Parathyroid adenoma (tissue), 2 donors: ENCODE data around the gene RNF112.

Experiments used
- H2AFZ ChIP-seq: fragments of 300-600 bp; sonication (generic); one replicate; pipeline ENCODE4 v1.7.0; 2017; ENCODE audit warnings: antibody characterized with exemption, mild to moderate bottlenecking
- H3K27ac ChIP-seq: fragments of 300-600 bp; sonication (generic); one replicate; pipeline ENCODE4 v1.7.0; 2017
- H3K27me3 ChIP-seq: fragments of 300-600 bp; sonication (generic); one replicate; pipeline ENCODE4 v1.7.0; 2017; ENCODE audit warnings: low read length; ENCODE audit not compliant: control insufficient read depth, insufficient read depth
- H3K36me3 ChIP-seq: fragments of 300-600 bp; sonication (generic); one replicate; pipeline ENCODE4 v1.7.0; 2017; ENCODE audit warnings: low read length; ENCODE audit not compliant: control insufficient read depth, insufficient read depth
- H3K4me1 ChIP-seq: fragments of 300-600 bp; sonication (generic); one replicate; pipeline ENCODE4 v1.7.0; 2017; ENCODE audit warnings: control low read depth
- H3K4me2 ChIP-seq: fragments of 300-600 bp; sonication (generic); one replicate; pipeline ENCODE4 v1.7.0; 2017; ENCODE audit warnings: low read length
- H3K4me3 ChIP-seq: fragments of 300-600 bp; sonication (generic); one replicate; pipeline ENCODE4 v1.7.0; 2017; ENCODE audit warnings: low read depth, low read length
- H3K79me2 ChIP-seq: fragments of 300-600 bp; sonication (generic); one replicate; pipeline ENCODE4 v1.7.0; 2017; ENCODE audit warnings: control low read depth
- H3K9ac ChIP-seq: fragments of 300-600 bp; sonication (generic); one replicate; pipeline ENCODE4 v1.7.0; 2017; ENCODE audit warnings: mild to moderate bottlenecking
- H3K9me3 ChIP-seq: fragments of 300-600 bp; sonication (generic); one replicate; pipeline ENCODE4 v1.7.0; 2017; ENCODE audit warnings: low read length; ENCODE audit not compliant: control insufficient read depth
- CTCF ChIP-seq: fragments of 300-600 bp; sonication (generic); IDR thresholded peaks from one replicate; pipeline ENCODE4 v1.7.0; 2017; ENCODE audit warnings: antibody characterized with exemption, mild to moderate bottlenecking
- donor health status: primary hyperparathyroidism.

RNF112 gene

DNA sequence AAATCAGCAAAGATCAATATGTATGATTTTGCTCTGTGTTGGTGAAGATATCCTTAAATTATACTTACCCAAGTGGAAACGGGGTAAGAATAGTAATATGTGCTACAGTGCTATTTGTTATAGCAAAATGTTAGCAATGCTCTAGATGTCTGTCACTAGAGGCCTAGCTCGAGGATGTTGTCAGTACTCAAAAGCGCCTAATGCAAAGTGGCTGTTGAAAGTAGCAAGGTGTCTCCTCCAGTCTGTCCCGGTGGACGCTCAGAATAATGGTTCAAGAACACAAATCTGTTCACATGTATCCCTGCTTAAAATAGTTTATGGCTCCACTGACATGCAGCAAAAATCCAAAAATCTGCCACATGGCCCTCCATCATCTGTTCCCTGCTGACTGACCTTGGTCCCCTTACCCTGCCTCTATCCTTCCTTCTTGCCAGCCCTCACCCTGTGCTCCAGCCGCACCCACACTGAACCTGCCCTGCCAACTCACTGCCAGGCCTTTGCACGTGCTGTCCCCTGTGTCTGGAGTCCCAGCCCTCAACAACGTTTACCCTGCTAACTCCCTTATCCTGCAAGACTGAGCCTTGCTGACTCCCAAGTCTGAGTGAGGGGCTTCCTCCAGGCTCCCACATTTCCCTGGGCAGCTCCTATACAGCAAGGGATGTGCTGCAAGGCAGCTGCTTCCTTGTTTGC is 9.6 kb upstream of the RNF112 start:
- no peaks in the 10 kb centered on the region for H3K27me3 ChIP-seq
- H3K4me3 ChIP-seq = no peak overlapping the region
- no peak overlapping the region for H3K27ac ChIP-seq
- H3K36me3 ChIP-seq = no peaks in the 10 kb centered on the region
- no peak for TF ChIP-seq CTCF
- no peak overlapping the region for H3K4me2 ChIP-seq
- no peak overlapping the region for H3K9ac ChIP-seq
- no peaks in the 10 kb centered on the region for H3K9me3 ChIP-seq
- H3K79me2 ChIP-seq = no peaks in the 10 kb centered on the region
- no peak overlapping the region for H2AFZ ChIP-seq
- H3K4me1 ChIP-seq = peaks cover 9% of the 10 kb centered on the region

GRCh38 chr17:19402171-19402570 is 8.9 kb upstream of the RNF112 start:
- no peaks in the 10 kb centered on the region for H3K9me3 ChIP-seq
- no peaks in the 10 kb centered on the region for H3K79me2 ChIP-seq
- no peak for TF ChIP-seq CTCF
- H2AFZ ChIP-seq = peak overlapping the region; percentile 15
- peaks cover 9% of the 10 kb centered on the region for H3K4me1 ChIP-seq
- H3K9ac ChIP-seq = no peak overlapping the region
- no peak overlapping the region for H3K4me2 ChIP-seq
- H3K36me3 ChIP-seq = no peaks in the 10 kb centered on the region
- no peaks in the 10 kb centered on the region for H3K27me3 ChIP-seq
- H3K27ac ChIP-seq = no peak overlapping the region
- H3K4me3 ChIP-seq = no peak overlapping the region

GRCh38 chr17:19403021-19403420 is 8.0 kb upstream of the RNF112 start:
- H3K4me3 ChIP-seq = no peak overlapping the region
- peaks cover 9% of the 10 kb centered on the region for H3K4me1 ChIP-seq
- no peak overlapping the region for H3K4me2 ChIP-seq
- H3K27ac ChIP-seq = no peak overlapping the region
- no peak for TF ChIP-seq CTCF
- no peaks in the 10 kb centered on the region for H3K27me3 ChIP-seq
- H3K79me2 ChIP-seq = no peaks in the 10 kb centered on the region
- no peak overlapping the region for H2AFZ ChIP-seq
- H3K9ac ChIP-seq = no peak overlapping the region
- no peaks in the 10 kb centered on the region for H3K36me3 ChIP-seq
- no peaks in the 10 kb centered on the region for H3K9me3 ChIP-seq

GRCh38 chr17:19404264-19404663 is 6.8 kb upstream of the RNF112 start:
- Histone ChIP-seq H2AFZ (no peak overlapping the region), H3K9ac (no peak overlapping the region), H3K4me2 (no peak overlapping the region), H3K27me3 (no peaks in the 10 kb centered on the region), H3K9me3 (no peaks in the 10 kb centered on the region), H3K36me3 (no peaks in the 10 kb centered on the region), H3K4me3 (no peak overlapping the region), H3K27ac (no peak overlapping the region), H3K79me2 (no peaks in the 10 kb centered on the region), H3K4me1 (peaks cover 6% of the 10 kb centered on the region)
- TF ChIP-seq CTCF = no peak

DNA sequence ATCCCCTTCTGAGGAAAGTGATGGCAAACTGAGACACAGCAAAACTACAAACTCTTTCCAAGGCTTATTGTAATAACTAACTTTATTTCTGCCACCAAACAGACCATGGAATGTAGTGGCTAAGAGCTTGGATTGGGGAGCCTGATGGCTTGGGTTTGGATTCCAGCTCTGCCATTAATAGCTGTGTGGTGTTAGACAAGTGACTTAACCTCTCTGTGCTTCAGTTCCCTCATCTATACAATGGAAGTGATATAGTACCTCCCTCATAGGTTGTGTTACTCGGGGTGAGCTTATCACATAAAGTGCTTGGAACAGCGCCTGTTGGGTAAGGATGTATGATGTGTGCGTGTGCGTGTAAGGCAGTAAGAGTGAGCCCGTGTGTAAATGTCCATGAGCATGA is 5.9 kb upstream of the RNF112 start:
- TF ChIP-seq CTCF = no peak

More for the DNA sequence above, 5.9 kb upstream of the RNF112 start:
- no peaks in the 10 kb centered on the region for H3K79me2 ChIP-seq
- no peaks in the 10 kb centered on the region for H3K36me3 ChIP-seq
- no peak overlapping the region for H3K9ac ChIP-seq
- no peak overlapping the region for H3K4me3 ChIP-seq
- H2AFZ ChIP-seq = no peak overlapping the region
- H3K9me3 ChIP-seq = no peaks in the 10 kb centered on the region
- peaks cover 6% of the 10 kb centered on the region for H3K4me1 ChIP-seq
- H3K27ac ChIP-seq = no peak overlapping the region
- H3K27me3 ChIP-seq = no peaks in the 10 kb centered on the region
- no peak overlapping the region for H3K4me2 ChIP-seq
